Fibroblast of lung (primary cell): ENCODE results near the gene WDR4.

ENCODE experiments used
- CTCF ChIP-seq, 2 donors: IDR thresholded peaks in 1 of 2; conservative IDR thresholded peaks in 1 of 2; 1 replicate in 1 of 2; 2 replicates in 1 of 2; pipeline ENCODE4 v1.5.1; 2011 to 2012; ENCODE audit warnings: low read length in 2 of 2, control low read depth in 1 of 2, inconsistent platforms in 1 of 2, low read depth in 1 of 2, mild to moderate bottlenecking in 1 of 2
- EZH2 ChIP-seq: IDR thresholded peaks from 2 replicates; pipeline ENCODE4 v1.5.1; 2012; ENCODE audit warnings: low read length, control low read depth, mild to moderate bottlenecking; ENCODE audit errors: missing control alignments

- TF ChIP-seq CTCF (conservative IDR thresholded peaks at IDR 0.05 in 1 of 2, IDR thresholded peaks at IDR 0.05 in 1 of 2; ENCODE audit: low read depth in 1 of 2, low read length in 2 of 2) (no peak), EZH2 (no peak)
Measured at GRCh38 chr21:42837421-42838211, 41.7 kb downstream of the WDR4 start.
